Activated T-helper 2 cell treated with anti-CD3 and anti-CD28 coated beads, Interferon-gamma antibody, Interleukin-2, Interleukin-4, amounts not matched to agents 10 μg/mL and 5 μg/mL and 100 μg/mL, durations not matched to agents 14 hours and 24 hours and 36 hours (primary cell): ENCODE results near the gene KRT2. TPM values are rescaled to one million over a fixed set of nuclear protein-coding genes. Genes with fewer than 3 reads are reported as not detected.
A peak's percentile ranks its signal among the peaks of the same experiment; 100 is the strongest.

Source experiments
- DNase-seq: peaks from one replicate; pipeline ENCODE4 v3.0.0; 2021; ENCODE audit warnings: low spot score
- H3K27ac Mint-ChIP-seq: one replicate; pipeline ENCODE4 v1.8.0; 2021; ENCODE audit warnings: mixed read lengths
- H3K27me3 Mint-ChIP-seq: one replicate; pipeline ENCODE4 v1.8.0; 2021; ENCODE audit warnings: low read depth, mixed read lengths
- H3K36me3 Mint-ChIP-seq: one replicate; pipeline ENCODE4 v1.8.0; 2021; ENCODE audit warnings: low read depth, mixed read lengths
- H3K4me1 Mint-ChIP-seq: one replicate; pipeline ENCODE4 v1.8.0; 2021; ENCODE audit warnings: low read depth, mixed read lengths
- H3K4me3 Mint-ChIP-seq: one replicate; pipeline ENCODE4 v1.8.0; 2021; ENCODE audit warnings: low read depth, mild to moderate bottlenecking, moderate library complexity, mixed read lengths
- H3K9me3 Mint-ChIP-seq: one replicate; pipeline ENCODE4 v1.8.0; 2021; ENCODE audit warnings: mixed read lengths
- intact Hi-C: fragments of 100-400 bp; cut with micrococcal nuclease; formaldehyde crosslinking; loops from one replicate; pipeline ENCODE4 v1.15.1; 2023
- total RNA-seq: library from RNA; stranded (reverse); gene quantifications from 2 replicates; pipeline ENCODE4 v1.2.3, GENCODE V29; 2022

Gene KRT2
- total RNA-seq = not detected in 2 replicates

DNA sequence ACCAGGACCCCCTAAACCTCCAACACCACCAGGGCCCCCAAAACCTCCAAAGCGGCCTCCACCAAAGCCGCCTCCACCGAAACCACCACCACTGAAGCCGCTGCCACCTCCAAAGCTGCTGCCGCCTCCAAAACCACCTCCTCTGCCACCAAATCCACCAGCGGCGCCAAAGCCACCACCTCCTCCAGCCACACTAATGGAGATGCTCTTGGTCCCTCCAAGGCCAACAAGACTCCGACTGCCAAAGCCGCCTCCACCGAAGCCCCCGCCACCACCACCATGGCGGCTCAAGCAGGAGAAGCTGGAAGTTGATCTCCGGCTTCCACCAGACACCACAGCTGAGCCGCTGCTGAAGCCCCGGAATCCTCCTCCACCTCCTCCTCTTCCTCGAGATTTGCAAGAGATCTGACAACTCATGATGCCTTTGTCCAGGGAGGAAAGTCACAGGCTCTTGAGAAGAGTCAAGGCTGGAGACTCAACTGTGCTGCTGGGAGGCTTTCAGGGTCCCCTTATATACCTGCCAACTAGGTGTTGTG is at the start of gene KRT2:
Gene KRT2, minus strand, starts transcription at position 486 of the 536 bp plus-strand sequence. Its CDS starts 69 bp downstream, at position 417.
- H3K27ac Mint-ChIP-seq = no peak within 1 kb of the TSS
- no peaks in the 10 kb centered on the region for H3K36me3 Mint-ChIP-seq
- no peak within 1 kb of the TSS for H3K4me3 Mint-ChIP-seq
- no peak for DNase-seq
- peaks cover 11% of the 10 kb centered on the region for H3K4me1 Mint-ChIP-seq
- intact Hi-C loops = no loop called here
- H3K27me3 Mint-ChIP-seq = peaks cover 16% of the 10 kb centered on the region
- no peaks in the 10 kb centered on the region for H3K9me3 Mint-ChIP-seq

GRCh38 chr12:52701281-52701680 is 49.3 kb upstream of the KRT2 start:
- no peaks in the 10 kb centered on the region for H3K4me1 Mint-ChIP-seq
- no peak for DNase-seq
- no peak overlapping the region for H3K4me3 Mint-ChIP-seq
- intact Hi-C loops = no loop called here
- peaks cover 24% of the 10 kb centered on the region for H3K27me3 Mint-ChIP-seq
- H3K27ac Mint-ChIP-seq = no peak overlapping the region
- no peaks in the 10 kb centered on the region for H3K36me3 Mint-ChIP-seq
- no peaks in the 10 kb centered on the region for H3K9me3 Mint-ChIP-seq

DNA sequence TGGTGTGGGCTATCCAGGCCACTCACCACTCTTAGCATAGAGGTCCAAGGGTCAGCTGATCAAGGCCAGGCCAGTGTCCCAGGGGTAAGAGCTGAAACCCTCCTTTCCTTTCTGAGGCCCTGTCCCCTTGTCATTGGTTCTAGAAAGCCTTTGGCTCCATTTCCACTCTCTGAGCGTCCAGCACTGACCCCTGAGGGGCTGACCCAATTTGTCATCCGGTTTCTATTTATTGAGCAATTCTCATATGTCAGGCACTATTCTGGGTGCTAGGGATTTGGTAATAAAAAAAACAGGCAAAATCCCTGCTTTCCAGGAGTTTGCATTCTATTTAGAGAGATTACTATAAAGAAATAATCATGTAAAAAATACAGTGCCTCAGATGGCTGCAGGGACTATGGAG is 47.9 kb upstream of the KRT2 start:
- Mint-ChIP-seq H3K27me3 (peaks cover 26% of the 10 kb centered on the region), H3K4me1 (no peaks in the 10 kb centered on the region), H3K36me3 (no peaks in the 10 kb centered on the region), H3K27ac (no peak overlapping the region), H3K9me3 (no peaks in the 10 kb centered on the region), H3K4me3 (no peak overlapping the region)
- DNase-seq = no peak
- intact Hi-C loops = no loop called here

DNA sequence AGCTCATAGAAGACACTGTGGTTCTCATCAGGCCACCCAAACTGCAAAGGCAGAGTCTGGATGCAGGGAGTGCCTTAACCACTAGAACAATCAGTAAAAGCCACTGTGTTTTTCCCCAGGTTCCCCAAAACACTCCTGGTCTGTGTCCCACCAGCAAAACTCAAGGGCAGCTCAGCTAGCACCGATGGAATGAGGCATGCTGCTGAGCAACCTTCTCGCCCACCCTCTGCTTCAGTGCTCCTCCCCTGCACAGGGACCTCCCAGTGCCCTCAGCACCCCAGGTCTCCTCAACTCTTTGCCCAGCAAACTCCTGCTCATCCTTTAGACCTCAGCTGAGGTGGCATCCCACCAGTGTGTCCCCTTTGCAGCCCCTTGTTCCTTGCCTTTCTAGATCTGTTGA is 47.4 kb upstream of the KRT2 start:
- Mint-ChIP-seq H3K9me3 (no peaks in the 10 kb centered on the region), H3K27me3 (peaks cover 27% of the 10 kb centered on the region), H3K36me3 (no peaks in the 10 kb centered on the region), H3K4me3 (no peak overlapping the region), H3K4me1 (no peaks in the 10 kb centered on the region), H3K27ac (no peak overlapping the region)
- DNase-seq = no peak
- intact Hi-C loops = no loop called here

GRCh38 chr12:52698651-52699340 is 46.8 kb upstream of the KRT2 start:
- DNase-seq = no peak
- H3K4me3 Mint-ChIP-seq = no peak overlapping the region
- H3K36me3 Mint-ChIP-seq = no peaks in the 10 kb centered on the region
- peaks cover 25% of the 10 kb centered on the region for H3K27me3 Mint-ChIP-seq
- H3K4me1 Mint-ChIP-seq = no peaks in the 10 kb centered on the region
- intact Hi-C loops = no loop called here
- H3K27ac Mint-ChIP-seq = no peak overlapping the region
- H3K9me3 Mint-ChIP-seq = no peaks in the 10 kb centered on the region

DNA sequence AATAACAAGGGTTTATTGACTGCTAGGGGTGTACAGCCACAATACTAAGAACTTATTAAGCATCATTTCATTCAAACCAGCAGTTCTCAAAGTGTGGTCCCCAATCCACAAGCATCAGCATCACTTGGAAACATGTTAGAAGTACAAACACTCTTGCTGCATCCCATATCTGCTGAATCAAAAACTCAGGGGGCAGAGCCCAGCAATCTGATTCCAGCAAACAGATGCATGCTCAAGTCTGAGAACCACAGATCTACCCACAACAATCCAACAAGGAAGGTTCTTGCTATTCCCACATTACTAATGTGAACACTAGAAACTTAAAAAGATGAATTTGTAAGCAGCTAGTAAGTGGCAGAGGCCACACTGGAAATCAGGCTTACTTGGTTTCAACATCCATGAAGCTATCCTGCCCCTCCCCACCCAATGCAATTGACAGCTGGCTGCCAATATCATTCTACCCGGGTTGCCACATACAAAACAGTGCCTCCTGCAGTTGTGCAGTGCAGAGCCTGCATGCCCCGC is 45.1 kb upstream of the KRT2 start:
- intact Hi-C loops = no loop called here
- Mint-ChIP-seq H3K36me3 (no peaks in the 10 kb centered on the region), H3K4me1 (no peaks in the 10 kb centered on the region), H3K9me3 (no peaks in the 10 kb centered on the region), H3K4me3 (no peak overlapping the region), H3K27ac (no peak overlapping the region), H3K27me3 (peaks cover 26% of the 10 kb centered on the region)
- DNase-seq = no peak

- no peaks in the 10 kb centered on the region for H3K4me1 Mint-ChIP-seq
- no peak overlapping the region for H3K27ac Mint-ChIP-seq
- H3K4me3 Mint-ChIP-seq = no peak overlapping the region
- H3K36me3 Mint-ChIP-seq = no peaks in the 10 kb centered on the region
- H3K27me3 Mint-ChIP-seq = peaks cover 29% of the 10 kb centered on the region
- DNase-seq = no peak
- no peaks in the 10 kb centered on the region for H3K9me3 Mint-ChIP-seq
- intact Hi-C loops = no loop called here
Observed at GRCh38 chr12:52696588-52696987, 44.6 kb upstream of the KRT2 start.

- H3K27me3 Mint-ChIP-seq = peaks cover 39% of the 10 kb centered on the region
- peaks cover 8% of the 10 kb centered on the region for H3K4me1 Mint-ChIP-seq
- intact Hi-C loops = no loop called here
- H3K9me3 Mint-ChIP-seq = no peaks in the 10 kb centered on the region
- no peak overlapping the region for H3K27ac Mint-ChIP-seq
- no peak for DNase-seq
- no peaks in the 10 kb centered on the region for H3K36me3 Mint-ChIP-seq
- no peak overlapping the region for H3K4me3 Mint-ChIP-seq
Observed at GRCh38 chr12:52695039-52695438, 43.0 kb upstream of the KRT2 start.

GRCh38 chr12:52694151-52694550 is 42.1 kb upstream of the KRT2 start:
- H3K27ac Mint-ChIP-seq = no peak overlapping the region
- no peaks in the 10 kb centered on the region for H3K36me3 Mint-ChIP-seq
- H3K27me3 Mint-ChIP-seq = peaks cover 40% of the 10 kb centered on the region
- no peak for DNase-seq
- peaks cover 8% of the 10 kb centered on the region for H3K4me1 Mint-ChIP-seq
- no peaks in the 10 kb centered on the region for H3K9me3 Mint-ChIP-seq
- intact Hi-C loops = no loop called here
- H3K4me3 Mint-ChIP-seq = no peak overlapping the region

GRCh38 chr12:52693261-52693660 is 41.2 kb upstream of the KRT2 start:
- Mint-ChIP-seq H3K36me3 (no peaks in the 10 kb centered on the region), H3K4me3 (no peak overlapping the region), H3K9me3 (no peaks in the 10 kb centered on the region), H3K27me3 (peaks cover 47% of the 10 kb centered on the region), H3K27ac (no peak overlapping the region), H3K4me1 (peaks cover 8% of the 10 kb centered on the region)
- DNase-seq = no peak
- intact Hi-C loops = no loop called here

DNA sequence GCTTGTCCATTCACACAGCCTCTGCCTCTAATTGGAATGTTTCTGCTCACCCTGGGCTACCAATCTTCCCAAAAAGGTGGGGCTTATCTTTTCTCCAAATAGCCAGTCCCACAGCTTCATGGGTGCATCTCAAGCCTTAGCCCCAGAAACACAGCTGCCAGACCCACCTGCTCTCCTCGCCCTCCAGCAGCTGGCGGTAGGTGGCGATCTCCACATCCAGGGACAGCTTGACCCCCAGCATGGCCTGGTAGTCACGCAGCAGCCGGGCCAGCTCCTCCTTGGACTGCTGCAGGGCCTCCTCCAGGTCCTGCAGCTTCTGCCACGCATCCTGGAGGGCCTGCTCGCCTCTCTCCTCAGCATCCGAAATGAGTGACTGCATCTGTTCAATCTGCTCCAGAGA is 40.2 kb upstream of the KRT2 start:
- Mint-ChIP-seq H3K4me1 (peaks cover 15% of the 10 kb centered on the region), H3K9me3 (no peaks in the 10 kb centered on the region), H3K27me3 (peaks cover 51% of the 10 kb centered on the region), H3K27ac (no peak overlapping the region), H3K36me3 (no peaks in the 10 kb centered on the region), H3K4me3 (no peak overlapping the region)
- DNase-seq = no peak
- intact Hi-C loops = no loop called here

- Mint-ChIP-seq H3K4me3 (no peak overlapping the region), H3K27me3 (peaks cover 51% of the 10 kb centered on the region), H3K9me3 (no peaks in the 10 kb centered on the region), H3K27ac (no peak overlapping the region), H3K36me3 (no peaks in the 10 kb centered on the region), H3K4me1 (peaks cover 16% of the 10 kb centered on the region)
- no peak for DNase-seq
- intact Hi-C loops = no loop called here
Observed at GRCh38 chr12:52691841-52692150, 39.8 kb upstream of the KRT2 start.

- intact Hi-C loops = no loop called here
- H3K36me3 Mint-ChIP-seq = no peaks in the 10 kb centered on the region
- DNase-seq = peak; percentile 29
- H3K27ac Mint-ChIP-seq = no peak overlapping the region
- peak overlapping the region; percentile 60 for H3K4me3 Mint-ChIP-seq
- H3K9me3 Mint-ChIP-seq = no peaks in the 10 kb centered on the region
- H3K27me3 Mint-ChIP-seq = peaks cover 53% of the 10 kb centered on the region
- peaks cover 16% of the 10 kb centered on the region for H3K4me1 Mint-ChIP-seq
Observed at GRCh38 chr12:52691076-52691840, 39.2 kb upstream of the KRT2 start.
